ENCODE data around the gene USP21.

The USP21 gene

DNA sequence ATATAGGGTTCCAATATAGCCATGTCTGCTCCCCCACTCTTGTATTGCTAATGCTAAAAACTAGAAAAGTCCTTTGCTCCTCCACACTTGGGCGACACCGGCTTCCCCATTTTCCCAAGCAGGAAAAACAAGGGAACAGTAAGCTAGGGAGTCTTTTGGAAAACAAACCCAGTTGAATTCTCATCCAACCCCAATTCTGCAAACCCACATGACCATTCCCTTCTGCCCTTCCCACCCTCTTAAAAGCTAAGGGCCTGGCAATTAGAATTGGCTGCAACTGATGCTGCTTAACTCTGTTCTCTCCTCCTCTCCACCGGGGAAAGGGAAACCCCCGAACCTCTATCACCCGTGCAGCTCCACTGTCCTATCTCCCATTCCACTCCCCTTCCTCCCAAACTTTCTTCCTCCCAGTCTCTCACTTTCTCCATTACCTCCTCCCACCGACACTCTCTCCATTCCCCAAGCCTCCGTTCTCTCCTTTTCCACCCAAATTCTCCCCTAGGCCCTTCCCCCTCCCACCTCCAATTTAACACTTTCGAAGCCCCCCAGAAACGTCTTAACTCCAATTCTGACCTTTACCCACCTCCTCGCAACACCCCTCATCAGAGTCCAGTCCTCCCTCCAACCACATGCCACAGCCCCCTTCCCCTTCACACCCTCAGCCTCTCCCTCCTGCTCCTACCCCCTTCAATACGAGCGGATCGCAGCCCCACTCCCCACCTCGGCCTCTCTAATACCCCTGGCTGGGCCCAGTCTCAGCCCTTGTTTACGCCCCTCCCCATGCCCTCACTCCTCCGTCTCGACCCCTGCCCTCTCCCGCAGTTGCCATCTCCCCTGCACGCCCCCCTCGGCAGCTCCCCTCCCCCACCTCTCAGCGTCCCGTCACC is 27.5 kb upstream of the USP21 start:
- ATAC-seq, result peak; percentile 18
- no peak for TF ChIP-seq ZFP3 (CRISPR knock-in tag; IDR thresholded peaks at IDR 0.05)
- no peak for TF ChIP-seq ISL1 (CRISPR knock-in tag; IDR thresholded peaks at IDR 0.05)
- TF ChIP-seq, protein P1, sequence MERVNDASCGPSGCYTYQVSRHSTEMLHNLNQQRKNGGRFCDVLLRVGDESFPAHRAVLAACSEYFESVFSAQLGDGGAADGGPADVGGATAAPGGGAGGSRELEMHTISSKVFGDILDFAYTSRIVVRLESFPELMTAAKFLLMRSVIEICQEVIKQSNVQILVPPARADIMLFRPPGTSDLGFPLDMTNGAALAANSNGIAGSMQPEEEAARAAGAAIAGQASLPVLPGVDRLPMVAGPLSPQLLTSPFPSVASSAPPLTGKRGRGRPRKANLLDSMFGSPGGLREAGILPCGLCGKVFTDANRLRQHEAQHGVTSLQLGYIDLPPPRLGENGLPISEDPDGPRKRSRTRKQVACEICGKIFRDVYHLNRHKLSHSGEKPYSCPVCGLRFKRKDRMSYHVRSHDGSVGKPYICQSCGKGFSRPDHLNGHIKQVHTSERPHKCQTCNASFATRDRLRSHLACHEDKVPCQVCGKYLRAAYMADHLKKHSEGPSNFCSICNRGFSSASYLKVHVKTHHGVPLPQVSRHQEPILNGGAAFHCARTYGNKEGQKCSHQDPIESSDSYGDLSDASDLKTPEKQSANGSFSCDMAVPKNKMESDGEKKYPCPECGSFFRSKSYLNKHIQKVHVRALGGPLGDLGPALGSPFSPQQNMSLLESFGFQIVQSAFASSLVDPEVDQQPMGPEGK (CRISPR knock-in tag; IDR thresholded peaks at IDR 0.05; ENCODE audit: borderline replicate concordance), result no peak
- TF ChIP-seq ZFP30 (CRISPR knock-in tag; IDR thresholded peaks at IDR 0.05), result no peak
- no peak for TF ChIP-seq ZNF565 (CRISPR knock-in tag; conservative IDR thresholded peaks at IDR 0.05; ENCODE audit: low read depth)
- no peak for TF ChIP-seq TCF4 (CRISPR knock-in tag; IDR thresholded peaks at IDR 0.05; ENCODE audit: borderline replicate concordance)
- TF ChIP-seq, protein P2, sequence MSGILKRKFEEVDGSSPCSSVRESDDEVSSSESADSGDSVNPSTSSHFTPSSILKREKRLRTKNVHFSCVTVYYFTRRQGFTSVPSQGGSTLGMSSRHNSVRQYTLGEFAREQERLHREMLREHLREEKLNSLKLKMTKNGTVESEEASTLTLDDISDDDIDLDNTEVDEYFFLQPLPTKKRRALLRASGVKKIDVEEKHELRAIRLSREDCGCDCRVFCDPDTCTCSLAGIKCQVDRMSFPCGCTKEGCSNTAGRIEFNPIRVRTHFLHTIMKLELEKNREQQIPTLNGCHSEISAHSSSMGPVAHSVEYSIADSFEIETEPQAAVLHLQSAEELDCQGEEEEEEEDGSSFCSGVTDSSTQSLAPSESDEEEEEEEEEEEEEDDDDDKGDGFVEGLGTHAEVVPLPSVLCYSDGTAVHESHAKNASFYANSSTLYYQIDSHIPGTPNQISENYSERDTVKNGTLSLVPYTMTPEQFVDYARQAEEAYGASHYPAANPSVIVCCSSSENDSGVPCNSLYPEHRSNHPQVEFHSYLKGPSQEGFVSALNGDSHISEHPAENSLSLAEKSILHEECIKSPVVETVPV (CRISPR knock-in tag; IDR thresholded peaks at IDR 0.05), result no peak
- TF ChIP-seq, protein P3, sequence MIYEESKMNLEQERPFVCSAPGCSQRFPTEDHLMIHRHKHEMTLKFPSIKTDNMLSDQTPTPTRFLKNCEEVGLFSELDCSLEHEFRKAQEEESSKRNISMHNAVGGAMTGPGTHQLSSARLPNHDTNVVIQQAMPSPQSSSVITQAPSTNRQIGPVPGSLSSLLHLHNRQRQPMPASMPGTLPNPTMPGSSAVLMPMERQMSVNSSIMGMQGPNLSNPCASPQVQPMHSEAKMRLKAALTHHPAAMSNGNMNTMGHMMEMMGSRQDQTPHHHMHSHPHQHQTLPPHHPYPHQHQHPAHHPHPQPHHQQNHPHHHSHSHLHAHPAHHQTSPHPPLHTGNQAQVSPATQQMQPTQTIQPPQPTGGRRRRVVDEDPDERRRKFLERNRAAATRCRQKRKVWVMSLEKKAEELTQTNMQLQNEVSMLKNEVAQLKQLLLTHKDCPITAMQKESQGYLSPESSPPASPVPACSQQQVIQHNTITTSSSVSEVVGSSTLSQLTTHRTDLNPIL (CRISPR knock-in tag; IDR thresholded peaks at IDR 0.05; ENCODE audit: low read depth), result no peak
- no peak for TF ChIP-seq TOX (CRISPR knock-in tag; IDR thresholded peaks at IDR 0.05; ENCODE audit: borderline replicate concordance)
- TF ChIP-seq ARNTL (CRISPR knock-in tag; IDR thresholded peaks at IDR 0.05; ENCODE audit: borderline replicate concordance, low read depth), result no peak
- TF ChIP-seq, protein P4, sequence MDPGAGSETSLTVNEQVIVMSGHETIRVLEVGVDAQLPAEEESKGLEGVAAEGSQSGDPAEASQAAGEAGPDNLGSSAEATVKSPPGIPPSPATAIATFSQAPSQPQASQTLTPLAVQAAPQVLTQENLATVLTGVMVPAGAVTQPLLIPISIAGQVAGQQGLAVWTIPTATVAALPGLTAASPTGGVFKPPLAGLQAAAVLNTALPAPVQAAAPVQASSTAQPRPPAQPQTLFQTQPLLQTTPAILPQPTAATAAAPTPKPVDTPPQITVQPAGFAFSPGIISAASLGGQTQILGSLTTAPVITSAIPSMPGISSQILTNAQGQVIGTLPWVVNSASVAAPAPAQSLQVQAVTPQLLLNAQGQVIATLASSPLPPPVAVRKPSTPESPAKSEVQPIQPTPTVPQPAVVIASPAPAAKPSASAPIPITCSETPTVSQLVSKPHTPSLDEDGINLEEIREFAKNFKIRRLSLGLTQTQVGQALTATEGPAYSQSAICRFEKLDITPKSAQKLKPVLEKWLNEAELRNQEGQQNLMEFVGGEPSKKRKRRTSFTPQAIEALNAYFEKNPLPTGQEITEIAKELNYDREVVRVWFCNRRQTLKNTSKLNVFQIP (CRISPR knock-in tag; IDR thresholded peaks at IDR 0.05; ENCODE audit: borderline replicate concordance, low read depth), result no peak
- no peak for TF ChIP-seq ZNF70 (CRISPR knock-in tag; IDR thresholded peaks at IDR 0.05)
- TF ChIP-seq, protein P5, sequence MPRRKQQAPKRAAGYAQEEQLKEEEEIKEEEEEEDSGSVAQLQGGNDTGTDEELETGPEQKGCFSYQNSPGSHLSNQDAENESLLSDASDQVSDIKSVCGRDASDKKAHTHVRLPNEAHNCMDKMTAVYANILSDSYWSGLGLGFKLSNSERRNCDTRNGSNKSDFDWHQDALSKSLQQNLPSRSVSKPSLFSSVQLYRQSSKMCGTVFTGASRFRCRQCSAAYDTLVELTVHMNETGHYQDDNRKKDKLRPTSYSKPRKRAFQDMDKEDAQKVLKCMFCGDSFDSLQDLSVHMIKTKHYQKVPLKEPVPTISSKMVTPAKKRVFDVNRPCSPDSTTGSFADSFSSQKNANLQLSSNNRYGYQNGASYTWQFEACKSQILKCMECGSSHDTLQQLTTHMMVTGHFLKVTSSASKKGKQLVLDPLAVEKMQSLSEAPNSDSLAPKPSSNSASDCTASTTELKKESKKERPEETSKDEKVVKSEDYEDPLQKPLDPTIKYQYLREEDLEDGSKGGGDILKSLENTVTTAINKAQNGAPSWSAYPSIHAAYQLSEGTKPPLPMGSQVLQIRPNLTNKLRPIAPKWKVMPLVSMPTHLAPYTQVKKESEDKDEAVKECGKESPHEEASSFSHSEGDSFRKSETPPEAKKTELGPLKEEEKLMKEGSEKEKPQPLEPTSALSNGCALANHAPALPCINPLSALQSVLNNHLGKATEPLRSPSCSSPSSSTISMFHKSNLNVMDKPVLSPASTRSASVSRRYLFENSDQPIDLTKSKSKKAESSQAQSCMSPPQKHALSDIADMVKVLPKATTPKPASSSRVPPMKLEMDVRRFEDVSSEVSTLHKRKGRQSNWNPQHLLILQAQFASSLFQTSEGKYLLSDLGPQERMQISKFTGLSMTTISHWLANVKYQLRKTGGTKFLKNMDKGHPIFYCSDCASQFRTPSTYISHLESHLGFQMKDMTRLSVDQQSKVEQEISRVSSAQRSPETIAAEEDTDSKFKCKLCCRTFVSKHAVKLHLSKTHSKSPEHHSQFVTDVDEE (CRISPR knock-in tag; IDR thresholded peaks at IDR 0.05), result no peak
- TF ChIP-seq GLIS3 (CRISPR knock-in tag; IDR thresholded peaks at IDR 0.05), result no peak
- TF ChIP-seq PPARA (CRISPR knock-in tag; IDR thresholded peaks at IDR 0.05; ENCODE audit: borderline replicate concordance), result no peak
- no peak for TF ChIP-seq RARB (CRISPR knock-in tag; IDR thresholded peaks at IDR 0.05)
- TF ChIP-seq ZNF8 (CRISPR knock-in tag; IDR thresholded peaks at IDR 0.05), result no peak
- TF ChIP-seq ZC3H10 (CRISPR knock-in tag; IDR thresholded peaks at IDR 0.05), result no peak
- no peak for TF ChIP-seq SNAI2 (CRISPR knock-in tag; IDR thresholded peaks at IDR 0.05)
- no peak for TF ChIP-seq OSR1 (CRISPR knock-in tag; IDR thresholded peaks at IDR 0.05)

DNA sequence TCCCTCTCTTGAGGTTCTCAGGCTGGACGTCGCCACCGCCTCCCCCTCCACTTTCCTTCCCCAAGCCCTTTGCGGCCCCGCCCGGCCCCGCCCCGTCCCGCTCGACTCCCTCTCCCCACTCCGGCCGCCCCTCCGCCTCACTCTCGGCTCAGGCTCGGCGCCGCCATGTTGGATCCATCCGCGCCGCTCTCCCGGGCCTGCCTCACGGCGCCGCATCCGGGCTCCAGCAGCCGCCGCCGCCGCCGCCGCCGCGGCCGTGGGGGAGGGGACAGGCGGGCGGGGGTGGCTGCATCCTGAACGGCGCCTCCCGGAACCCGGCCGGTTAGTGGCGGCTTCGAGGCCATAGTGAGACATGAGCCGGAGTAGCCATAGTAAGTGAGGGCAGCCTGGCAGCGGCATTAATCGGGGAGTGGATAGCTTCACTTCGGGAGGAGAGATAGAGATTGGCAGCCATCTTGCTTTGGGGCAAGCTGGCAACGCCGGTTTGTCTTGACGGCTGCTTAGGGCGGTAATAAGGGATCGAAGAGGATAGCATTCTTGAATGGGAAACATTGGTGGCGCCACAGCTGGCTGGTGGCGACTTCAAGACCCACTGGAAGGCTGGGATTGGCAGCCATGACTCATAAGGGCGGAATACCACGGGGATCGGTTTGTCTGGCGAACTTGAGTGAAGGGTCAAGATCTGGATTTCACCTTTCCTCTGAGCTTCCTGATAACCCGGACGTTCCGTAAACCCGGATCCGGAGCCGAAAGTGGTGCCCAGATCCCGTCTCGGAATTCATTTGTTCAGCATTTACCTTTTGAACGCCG is 26.7 kb upstream of the USP21 start, which contains the start of gene DEDD:
TSS of gene DEDD (minus strand) at position 258 of the 810 bp plus-strand sequence. CDS start 8,205 bp downstream, outside the sequence.
- peak; percentile 95 for ATAC-seq
- TF ChIP-seq TOX (CRISPR knock-in tag; IDR thresholded peaks at IDR 0.05; ENCODE audit: borderline replicate concordance) (0 out of 2 replicates have a peak, but pooled peaks have one; percentile 6), ZNF8 (CRISPR knock-in tag; IDR thresholded peaks at IDR 0.05) (no peak), ZC3H10 (CRISPR knock-in tag; IDR thresholded peaks at IDR 0.05) (no peak), ESRRG (CRISPR knock-in tag; IDR thresholded peaks at IDR 0.05) (no peak), ZNF70 (CRISPR knock-in tag; IDR thresholded peaks at IDR 0.05) (no peak)
- TF ChIP-seq, protein P3 (CRISPR knock-in tag; IDR thresholded peaks at IDR 0.05; ENCODE audit: low read depth), result no peak
- TF ChIP-seq, protein P2 (CRISPR knock-in tag; IDR thresholded peaks at IDR 0.05), result no peak
- TF ChIP-seq, protein P4 (CRISPR knock-in tag; IDR thresholded peaks at IDR 0.05; ENCODE audit: borderline replicate concordance, low read depth), result peak; percentile 24; the same call in 1 of the 2 replicates
